HEK293T (cell line): ENCODE results near the gene CLEC4F.

ENCODE experiments used
- ARNT ChIP-seq: fragments of 450-650 bp; IDR thresholded peaks from 2 replicates; pipeline ENCODE4 v1.6.1; 2017; ENCODE audit warnings: mild to moderate bottlenecking
- BHLHE40 ChIP-seq: fragments of 450-650 bp; IDR thresholded peaks from 2 replicates; pipeline ENCODE4 v1.6.1; 2016; ENCODE audit warnings: mild to moderate bottlenecking, moderate library complexity, borderline replicate concordance
- CTBP1 ChIP-seq: fragments of 450-650 bp; IDR thresholded peaks from 2 replicates; pipeline ENCODE4 v1.6.1; 2016; ENCODE audit warnings: borderline replicate concordance
- ELF4 ChIP-seq: fragments of 450-650 bp; IDR thresholded peaks from 2 replicates; pipeline ENCODE4 v1.6.1; 2017; ENCODE audit warnings: antibody characterized with exemption
- FOXA1 ChIP-seq: fragments of 450-650 bp; IDR thresholded peaks from 2 replicates; pipeline ENCODE4 v1.6.1; 2016; ENCODE audit warnings: mild to moderate bottlenecking
- FOXK2 ChIP-seq: fragments of 450-650 bp; IDR thresholded peaks from 2 replicates; pipeline ENCODE4 v1.6.1; 2016; ENCODE audit warnings: mild to moderate bottlenecking
- FOXM1 ChIP-seq: fragments of 450-650 bp; IDR thresholded peaks from 2 replicates; pipeline ENCODE4 v1.6.1; 2017; ENCODE audit warnings: mild to moderate bottlenecking, borderline replicate concordance
- HDGF ChIP-seq: fragments of 450-650 bp; IDR thresholded peaks from 2 replicates; pipeline ENCODE4 v1.6.1; 2017; ENCODE audit warnings: antibody characterized with exemption, borderline replicate concordance
- L3MBTL2 ChIP-seq: fragments of 450-650 bp; conservative IDR thresholded peaks from 2 replicates; pipeline ENCODE4 v1.6.1; 2016; ENCODE audit warnings: mild to moderate bottlenecking
- NFRKB ChIP-seq: fragments of 450-650 bp; IDR thresholded peaks from 2 replicates; pipeline ENCODE4 v1.6.1; 2016; ENCODE audit warnings: mild to moderate bottlenecking, moderate library complexity
- SP1 ChIP-seq: fragments of 450-650 bp; IDR thresholded peaks from 2 replicates; pipeline ENCODE4 v1.6.1; 2017
- SUZ12 ChIP-seq: fragments of 450-650 bp; IDR thresholded peaks from 2 replicates; pipeline ENCODE4 v1.6.1; 2016; ENCODE audit warnings: mild to moderate bottlenecking
- TARDBP ChIP-seq: fragments of 450-650 bp; IDR thresholded peaks from 2 replicates; pipeline ENCODE4 v1.6.1; 2016
- TF ChIP-seq, protein P1 (sequence below): fragments of 450-650 bp; IDR thresholded peaks from 2 replicates; pipeline ENCODE4 v1.6.1; 2016

DNA sequence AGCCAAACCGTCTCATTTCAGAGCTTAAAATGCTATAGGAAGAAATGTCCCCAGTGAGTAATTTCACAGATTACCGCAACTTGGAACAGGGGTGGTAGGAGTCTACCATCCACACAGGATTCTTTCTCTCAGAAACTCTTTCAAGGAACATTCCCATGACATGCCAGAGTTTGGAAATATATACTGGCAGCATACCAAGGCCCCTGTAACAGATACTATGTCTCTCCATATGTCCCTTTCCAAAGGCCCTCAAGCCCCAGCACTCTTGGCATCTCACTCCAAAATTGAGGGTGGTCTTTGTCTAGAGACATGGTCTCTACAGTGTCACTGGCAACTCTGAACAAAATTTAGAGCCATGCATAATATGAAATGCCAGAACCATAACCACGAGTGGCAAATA is 40.9 kb downstream of the CLEC4F start:
- TF ChIP-seq SP1 (no peak), BHLHE40 (no peak), L3MBTL2 (no peak), ELF4 (no peak), FOXK2 (no peak), CTBP1 (no peak), TARDBP (no peak), FOXA1 (no peak), ARNT (no peak), FOXM1 (no peak), SUZ12 (no peak), NFRKB (no peak), HDGF (no peak)
- TF ChIP-seq, protein P1, sequence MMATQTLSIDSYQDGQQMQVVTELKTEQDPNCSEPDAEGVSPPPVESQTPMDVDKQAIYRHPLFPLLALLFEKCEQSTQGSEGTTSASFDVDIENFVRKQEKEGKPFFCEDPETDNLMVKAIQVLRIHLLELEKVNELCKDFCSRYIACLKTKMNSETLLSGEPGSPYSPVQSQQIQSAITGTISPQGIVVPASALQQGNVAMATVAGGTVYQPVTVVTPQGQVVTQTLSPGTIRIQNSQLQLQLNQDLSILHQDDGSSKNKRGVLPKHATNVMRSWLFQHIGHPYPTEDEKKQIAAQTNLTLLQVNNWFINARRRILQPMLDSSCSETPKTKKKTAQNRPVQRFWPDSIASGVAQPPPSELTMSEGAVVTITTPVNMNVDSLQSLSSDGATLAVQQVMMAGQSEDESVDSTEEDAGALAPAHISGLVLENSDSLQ = no peak
